Measurements from ENCODE around the gene ADAMTS19. TPM values are rescaled to one million over a fixed set of nuclear protein-coding genes. Genes with fewer than 3 reads are reported as not detected.

ADAMTS19 gene
- total RNA-seq, 6 experiments from 2014 or later = not detected

- no peak overlapping the region for H3K27ac Mint-ChIP-seq
- no peak for DNase-seq
- no peaks in the 10 kb centered on the region for H3K4me1 Mint-ChIP-seq (ENCODE audit: low read depth)
- H3K9me3 Mint-ChIP-seq = peaks cover 7% of the 10 kb centered on the region; the same call in 1 of the 2 replicates
- no peak for TF ChIP-seq CTCF (IDR thresholded peaks at IDR 0.05)
- no peaks in the 10 kb centered on the region for H3K36me3 Mint-ChIP-seq (ENCODE audit: low read depth)
- H3K4me3 Mint-ChIP-seq = no peak overlapping the region
- H3K27me3 Mint-ChIP-seq (ENCODE audit: insufficient read depth) = no peaks in the 10 kb centered on the region
These were observed 14.4 kb downstream of the ADAMTS19 start for GRCh38 chr5:129474544-129474943.

GRCh38 chr5:129476751-129477150 lies 16.7 kb downstream of the ADAMTS19 start:
- no peak overlapping the region for H3K27ac Mint-ChIP-seq
- no peaks in the 10 kb centered on the region for H3K27me3 Mint-ChIP-seq (ENCODE audit: insufficient read depth)
- TF ChIP-seq CTCF (IDR thresholded peaks at IDR 0.05) = no peak
- no peaks in the 10 kb centered on the region for H3K4me1 Mint-ChIP-seq (ENCODE audit: low read depth)
- H3K9me3 Mint-ChIP-seq = peaks cover 7% of the 10 kb centered on the region; the same call in 1 of the 2 replicates
- DNase-seq = no peak
- no peak overlapping the region for H3K4me3 Mint-ChIP-seq
- H3K36me3 Mint-ChIP-seq (ENCODE audit: low read depth) = no peaks in the 10 kb centered on the region

GRCh38 chr5:129477532-129477931 lies 17.4 kb downstream of the ADAMTS19 start:
- H3K4me3 Mint-ChIP-seq = no peak overlapping the region

GRCh38 chr5:129481161-129481560 lies 21.1 kb downstream of the ADAMTS19 start:
- Mint-ChIP-seq H3K4me3 (no peak overlapping the region), H3K27ac (no peak overlapping the region), H3K27me3 (ENCODE audit: insufficient read depth) (no peaks in the 10 kb centered on the region; the same call in 1 of the 2 replicates), H3K36me3 (ENCODE audit: low read depth) (no peaks in the 10 kb centered on the region), H3K9me3 (peaks cover 20% of the 10 kb centered on the region), H3K4me1 (ENCODE audit: low read depth) (no peaks in the 10 kb centered on the region)
- DNase-seq = no peak
- TF ChIP-seq CTCF (IDR thresholded peaks at IDR 0.05) = no peak

More at GRCh38 chr5:129477532-129477931, 17.4 kb downstream of the ADAMTS19 start:
- Mint-ChIP-seq H3K36me3 (ENCODE audit: low read depth) (no peaks in the 10 kb centered on the region), H3K4me1 (ENCODE audit: low read depth) (no peaks in the 10 kb centered on the region), H3K9me3 (peaks cover 14% of the 10 kb centered on the region), H3K27me3 (ENCODE audit: insufficient read depth) (no peaks in the 10 kb centered on the region; the same call in 1 of the 2 replicates), H3K27ac (no peak overlapping the region)
- no peak for DNase-seq
- TF ChIP-seq CTCF (IDR thresholded peaks at IDR 0.05) = no peak

GRCh38 chr5:129496421-129496820 lies 36.3 kb downstream of the ADAMTS19 start:
- H3K9me3 Mint-ChIP-seq = peaks cover 45% of the 10 kb centered on the region
- no peaks in the 10 kb centered on the region for H3K27me3 Mint-ChIP-seq (ENCODE audit: insufficient read depth)
- TF ChIP-seq CTCF (IDR thresholded peaks at IDR 0.05) = no peak
- DNase-seq = no peak
- no peaks in the 10 kb centered on the region for H3K4me1 Mint-ChIP-seq (ENCODE audit: low read depth)
- no peak overlapping the region for H3K4me3 Mint-ChIP-seq
- no peak overlapping the region for H3K27ac Mint-ChIP-seq
- H3K36me3 Mint-ChIP-seq (ENCODE audit: low read depth) = no peaks in the 10 kb centered on the region
